Vagina (tissue), 2 donors: ENCODE data around the gene TTC17.

Source experiments
- CTCF ChIP-seq, 3 experiments: fragments of 450-650 bp in 2 of 3; fragments of 200-600 bp in 1 of 3; sonication (generic) in 1 of 3; IDR thresholded peaks; one replicate each; pipeline ENCODE4 v1.5.1; 2017 to 2019; ENCODE audit warnings: antibody characterized with exemption in 3 of 3, mild to moderate bottlenecking in 2 of 3, moderate library complexity in 2 of 3
- POLR2AphosphoS5 ChIP-seq, 2 donors: sonication (generic); formaldehyde crosslinking; IDR thresholded peaks; one replicate each; pipeline ENCODE4 v1.9.0; 2017; ENCODE audit warnings: antibody characterized with exemption in 2 of 2, mild to moderate bottlenecking in 2 of 2, low read depth in 1 of 2; ENCODE audit not compliant: insufficient read depth in 1 of 2

GRCh38 chr11:43404836-43405479 lies 46.2 kb downstream of the TTC17 start:
- no peak for TF ChIP-seq CTCF (IDR thresholded peaks at IDR 0.05)
- no peak for TF ChIP-seq POLR2AphosphoS5 (IDR thresholded peaks at IDR 0.05; ENCODE audit: insufficient read depth in 1 of 2, low read depth in 1 of 2)
